Stimulated activated CD8-positive, alpha-beta memory T cell treated with anti-CD3 and anti-CD28 coated beads, Interleukin-12 subunit alpha, Interleukin-12 subunit beta, amount 100 ng/mL, for 4 hours (primary cell): ENCODE data around the gene NFATC3.

ENCODE experiments used
- DNase-seq: peaks from one replicate; pipeline ENCODE4 v3.0.0-alpha.2; 2020; ENCODE audit warnings: low read depth

The NFATC3 gene

GRCh38 chr16:68233085-68233834 is 148.1 kb downstream of the NFATC3 start:
- no peak for DNase-seq

- no peak for DNase-seq
These were observed 148.6 kb downstream of the NFATC3 start for GRCh38 chr16:68233835-68234187.

GRCh38 chr16:68234188-68235107 is 149.3 kb downstream of the NFATC3 start:
- no peak for DNase-seq

GRCh38 chr16:68235108-68235886 is 150.1 kb downstream of the NFATC3 start:
- DNase-seq, result no peak

GRCh38 chr16:68235887-68236136 is 150.6 kb downstream of the NFATC3 start, which contains the start of gene ESRP2:
ESRP2 (minus strand) TSS chr16:68236127; CDS start chr16:68236045, 82 bp downstream.
- no peak for DNase-seq

DNA sequence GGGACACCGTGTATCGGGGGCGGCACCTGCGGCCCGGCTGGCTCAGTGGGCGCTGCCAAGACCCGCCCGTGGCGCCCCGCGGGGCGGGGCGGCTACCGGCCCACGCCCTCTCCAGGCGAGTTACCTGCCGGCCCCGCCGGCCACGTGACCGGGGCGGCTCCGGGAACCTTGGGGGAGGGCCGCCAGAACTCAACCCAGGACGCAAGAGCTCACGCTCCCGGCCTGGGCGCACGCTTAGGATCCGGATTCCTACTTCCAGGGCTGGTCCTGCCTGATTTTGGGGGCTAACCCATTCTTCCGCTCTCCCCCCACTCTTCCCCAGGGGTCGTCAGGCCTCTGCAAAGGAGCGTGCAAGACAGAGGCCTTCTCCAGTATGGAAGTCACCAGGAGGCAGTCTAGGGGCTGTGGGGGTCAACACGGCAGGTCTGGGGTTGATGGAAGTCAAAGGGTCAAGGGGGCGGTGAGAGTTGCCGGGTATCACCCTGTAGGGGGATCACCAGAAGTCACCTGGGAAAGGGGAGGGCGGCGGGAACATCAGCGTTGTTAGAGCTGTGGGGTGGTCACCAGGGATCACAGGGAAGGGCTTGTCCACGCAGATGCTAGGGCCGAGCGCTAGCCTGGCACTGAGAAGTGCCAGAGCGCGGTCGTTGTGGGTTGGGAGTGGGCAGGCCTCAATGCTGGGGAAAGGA is 151.1 kb downstream of the NFATC3 start:
- DNase-seq, result peak; percentile 25

DNA sequence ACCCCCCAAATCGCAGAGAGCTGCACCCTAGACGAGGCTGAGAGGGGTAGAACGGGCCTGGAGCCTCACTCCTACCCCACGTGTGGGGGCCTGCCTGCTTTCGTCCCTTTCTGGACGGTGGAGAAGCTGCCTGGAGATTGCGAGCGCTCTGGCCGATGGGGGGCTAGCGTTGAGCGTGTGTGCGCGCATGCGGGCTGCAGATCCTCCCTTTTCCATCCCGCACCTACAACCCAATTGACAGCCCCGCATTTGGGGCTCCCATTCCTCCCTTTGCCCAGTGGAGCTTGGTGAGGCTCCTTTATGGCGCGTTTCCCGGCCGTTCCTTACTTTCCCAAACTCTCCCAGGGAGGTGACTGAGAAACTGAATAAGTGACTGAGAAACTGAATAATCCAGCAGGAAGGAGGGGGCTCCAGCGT is 151.7 kb downstream of the NFATC3 start:
- no peak for DNase-seq

- peak; percentile 77 for DNase-seq
These were observed 152.3 kb downstream of the NFATC3 start for GRCh38 chr16:68237243-68238028.

GRCh38 chr16:68238029-68238345 is 152.8 kb downstream of the NFATC3 start:
- DNase-seq, result no peak

GRCh38 chr16:68242085-68242484 is 156.9 kb downstream of the NFATC3 start:
- no peak for DNase-seq

DNA sequence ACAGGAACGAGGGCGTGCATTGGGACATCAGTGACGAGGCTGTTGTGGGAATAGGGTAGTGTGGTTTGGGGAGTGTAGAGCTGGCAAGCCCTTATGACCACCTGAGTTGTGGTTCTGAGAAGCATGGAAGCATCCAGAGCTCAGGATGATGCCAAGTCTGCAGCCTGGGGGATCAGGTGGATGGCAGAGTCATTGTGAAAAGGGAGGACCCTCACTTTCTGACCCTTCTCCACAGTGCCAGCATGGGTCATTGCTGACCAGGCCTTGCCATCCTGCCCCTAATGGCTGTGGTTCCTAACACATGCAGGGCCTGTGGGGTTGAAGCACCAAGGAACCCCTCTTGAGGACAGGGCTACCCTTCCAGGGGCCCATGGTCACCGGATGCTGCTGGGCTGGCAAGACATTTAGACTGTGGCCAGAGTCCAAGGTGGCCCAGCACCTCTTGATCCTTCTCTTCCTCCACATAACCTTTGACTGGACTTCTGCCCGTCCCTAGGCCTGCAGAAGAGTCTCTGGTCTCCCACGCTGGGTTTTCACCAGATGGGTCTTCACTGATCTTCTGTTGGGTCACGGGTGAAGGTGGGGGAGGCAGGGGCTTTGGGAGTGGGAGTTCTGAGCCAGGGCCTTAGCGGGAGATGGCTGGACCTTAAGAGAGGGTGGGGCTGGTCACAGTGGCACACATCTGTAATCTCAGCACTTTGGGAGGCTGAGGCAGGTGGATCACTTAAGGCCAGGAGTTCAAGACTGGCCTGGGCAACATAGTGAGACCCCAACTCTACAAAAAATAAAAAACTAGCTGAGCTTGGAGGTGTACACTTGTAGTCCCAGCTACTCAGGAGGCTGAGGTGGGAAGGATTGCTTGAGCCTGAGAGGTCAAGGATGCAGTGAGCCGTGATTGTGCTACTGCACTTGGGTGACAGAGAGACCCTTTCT is 158.0 kb downstream of the NFATC3 start:
- DNase-seq, result no peak

- no peak for DNase-seq
These were observed 159.3 kb downstream of the NFATC3 start for GRCh38 chr16:68244481-68244902.

DNA sequence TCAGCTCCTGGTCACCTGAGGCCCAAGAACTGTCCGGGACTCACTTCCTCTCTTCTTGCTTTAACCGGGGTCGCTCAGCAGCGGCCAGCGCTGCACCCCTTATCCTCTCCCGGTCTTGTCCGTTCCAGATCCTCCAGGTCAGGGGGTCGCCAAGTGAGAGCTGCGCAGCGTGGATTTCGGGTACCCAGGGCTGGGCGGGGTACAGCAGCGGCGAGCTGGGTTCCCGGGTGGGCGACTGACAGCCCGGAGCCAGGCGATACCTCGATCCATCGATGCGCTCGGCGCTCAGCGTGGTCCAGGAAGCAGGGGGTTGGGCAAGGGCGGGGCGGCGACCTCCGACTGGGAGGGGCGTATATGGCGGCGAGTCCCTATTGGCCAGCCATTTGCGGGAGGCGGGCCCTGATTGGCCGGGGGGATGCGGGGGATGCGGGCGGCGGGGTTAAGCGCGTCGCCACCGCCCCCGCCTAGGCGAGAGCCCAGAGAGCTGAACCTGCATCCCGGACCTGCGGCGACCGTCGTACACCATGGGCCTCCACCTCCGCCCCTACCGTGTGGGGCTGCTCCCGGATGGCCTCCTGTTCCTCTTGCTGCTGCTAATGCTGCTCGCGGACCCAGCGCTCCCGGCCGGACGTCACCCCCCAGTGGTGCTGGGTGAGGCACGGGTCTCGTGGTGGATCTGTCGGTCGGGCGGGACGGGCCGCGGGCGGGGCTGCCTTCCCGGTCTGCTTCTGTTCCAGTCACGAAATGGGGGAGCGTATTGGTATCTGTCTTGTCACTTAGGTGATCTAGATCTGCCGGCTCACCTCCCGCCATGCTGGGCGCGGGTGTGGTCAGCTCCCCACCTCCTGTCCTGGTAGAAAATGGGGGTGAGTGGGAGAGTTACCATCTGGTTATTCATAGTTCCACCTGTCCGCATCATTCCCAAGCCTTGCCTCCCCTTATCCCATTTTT is 160.0 kb downstream of the NFATC3 start, which contains the start of gene PLA2G15:
TSS of gene PLA2G15 (plus strand) at position 471 of the 951 bp plus-strand sequence. CDS start at position 525, 54 bp downstream.
- DNase-seq, result peak; percentile 96

DNA sequence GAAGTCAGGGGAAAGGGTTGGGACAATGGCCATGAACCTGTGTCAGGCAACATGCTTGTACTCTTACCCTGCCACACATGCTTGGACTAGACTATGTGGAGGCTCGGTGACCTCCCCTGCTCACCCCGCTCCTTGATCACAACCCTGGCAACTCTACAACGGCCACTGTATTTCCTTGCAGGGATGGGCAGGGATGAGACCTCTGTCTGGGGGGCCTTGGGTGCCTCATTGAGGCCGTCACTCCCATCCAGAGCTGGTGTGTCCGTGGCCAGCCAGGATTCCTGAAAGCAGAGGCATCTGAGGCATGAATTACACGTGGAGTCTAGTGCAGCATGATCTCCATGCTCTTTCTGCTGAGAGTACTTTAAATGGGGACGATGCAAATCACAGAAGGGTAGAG is 161.0 kb downstream of the NFATC3 start:
- no peak for DNase-seq

DNA sequence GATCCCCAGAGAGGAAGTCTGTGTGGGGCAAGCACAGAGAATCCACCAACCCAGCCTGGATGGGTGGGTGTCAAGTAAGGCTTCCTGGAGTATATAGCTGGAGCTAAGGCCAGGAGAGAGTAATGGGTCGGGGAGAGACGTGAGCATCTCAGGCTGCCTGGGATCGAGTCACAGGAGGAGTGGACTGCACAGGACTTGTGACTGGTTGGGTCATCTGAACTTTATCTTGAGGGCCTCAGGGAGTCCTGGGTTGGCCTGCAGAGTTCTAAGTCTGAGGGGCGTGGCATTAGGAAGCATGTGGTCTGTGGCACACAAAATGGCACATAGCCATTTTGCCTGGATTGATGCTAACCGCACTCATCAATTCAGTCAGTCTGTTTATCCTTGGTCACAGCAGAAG is 161.5 kb downstream of the NFATC3 start:
- DNase-seq, result no peak

DNA sequence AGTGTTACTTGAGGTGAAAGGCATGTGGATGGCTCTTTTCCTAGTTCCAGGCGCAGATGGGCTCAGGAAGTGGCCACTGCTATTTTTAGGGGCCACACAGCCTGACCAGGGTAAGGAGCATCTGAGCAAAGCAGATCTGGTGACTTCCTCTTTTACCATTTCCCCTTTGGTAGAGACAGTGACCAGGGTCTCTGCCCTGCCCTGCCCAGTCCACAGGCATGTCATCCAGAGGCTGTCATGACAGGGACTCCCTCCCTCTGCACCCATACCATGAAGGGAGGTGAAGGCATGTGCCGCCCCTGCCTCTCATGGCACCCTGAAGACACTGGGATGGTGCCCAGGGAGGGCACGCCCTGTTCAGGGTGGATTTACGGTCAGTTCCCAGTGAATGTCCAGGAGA is 162.2 kb downstream of the NFATC3 start:
- no peak for DNase-seq

DNA sequence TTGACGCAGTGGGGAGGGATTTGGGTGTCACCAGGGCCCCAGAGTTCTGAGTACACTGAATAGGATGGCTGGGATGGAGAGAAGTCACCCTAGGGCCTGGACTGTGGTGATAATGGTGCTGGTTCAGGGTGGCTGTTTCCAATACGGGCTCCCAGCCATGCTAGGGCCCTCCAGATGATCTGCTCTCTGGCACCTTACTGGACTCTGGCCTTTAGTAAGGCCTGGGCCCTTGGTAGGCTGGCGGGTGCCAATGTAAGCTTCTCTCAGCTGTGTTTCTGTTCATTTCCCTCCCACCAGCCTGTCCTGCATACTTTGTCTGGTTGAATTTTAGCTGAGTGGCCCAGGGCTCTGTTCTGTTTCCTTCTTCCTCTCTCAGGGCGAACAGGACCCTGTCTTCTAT is 162.8 kb downstream of the NFATC3 start:
- DNase-seq, result no peak

DNA sequence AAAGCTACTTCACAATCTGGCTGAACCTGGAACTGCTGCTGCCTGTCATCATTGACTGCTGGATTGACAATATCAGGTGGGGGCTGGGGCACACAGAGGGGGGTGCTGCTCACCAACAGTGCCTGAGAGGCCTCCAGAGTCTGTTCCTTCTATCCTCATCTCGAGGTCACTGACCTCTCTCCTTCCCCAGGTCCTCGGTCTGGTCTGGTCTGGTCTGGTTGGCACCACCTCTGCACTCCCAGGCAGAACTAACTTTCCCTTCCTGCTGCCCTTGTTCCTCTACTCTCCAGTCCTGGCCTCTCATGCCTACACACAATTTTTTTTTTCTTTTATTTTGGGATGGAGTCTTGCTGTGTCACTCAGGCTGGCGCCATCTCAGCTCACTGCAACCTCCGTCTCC is 164.2 kb downstream of the NFATC3 start:
- no peak for DNase-seq

DNA sequence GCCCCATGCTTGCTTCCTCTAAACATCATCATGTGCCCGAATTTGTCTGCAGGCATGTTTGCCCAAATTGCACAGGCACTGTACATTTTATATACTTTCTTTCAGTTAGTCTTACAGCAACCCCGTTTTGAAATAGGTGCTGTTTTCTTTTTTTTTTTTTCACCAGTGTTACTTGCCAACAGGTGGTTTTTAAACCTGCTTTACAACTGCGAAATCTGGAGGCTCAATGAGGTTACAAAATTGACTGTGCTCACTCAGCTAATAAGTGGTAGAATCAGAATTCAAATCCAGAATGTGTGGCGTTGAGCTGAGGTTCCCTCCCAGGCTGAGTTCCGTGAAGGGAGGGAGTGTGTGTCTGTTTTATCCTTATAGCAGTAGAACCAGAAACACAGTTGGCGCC is 165.8 kb downstream of the NFATC3 start:
- no peak for DNase-seq
